DOHH2 (cell line): Measurements from ENCODE around the gene GALNT7.
A peak's percentile ranks its signal among the peaks of the same experiment; 100 is the strongest.

Experiments used
- H3F3A ChIP-seq: fragments of 200-600 bp; sonication (generic), shearing (Covaris generic); 2 replicates; pipeline ENCODE4 v1.6.0; 2016; ENCODE audit warnings: antibody characterized with exemption, mild to moderate bottlenecking; ENCODE audit not compliant: control insufficient read depth, insufficient read depth
- H3K27ac ChIP-seq: fragments of 200-600 bp; sonication (generic); 2 replicates; pipeline ENCODE4 v1.5.1; 2014; ENCODE audit warnings: low read depth, mild to moderate bottlenecking, low read length, moderate library complexity
- H3K27me3 ChIP-seq: fragments of 200-600 bp; sonication (generic); 2 replicates; pipeline ENCODE4 v1.6.1; 2014; ENCODE audit warnings: mild to moderate bottlenecking, low read length, mixed read lengths; ENCODE audit not compliant: control insufficient read depth
- H3K36me3 ChIP-seq: fragments of 200-600 bp; sonication (generic); 2 replicates; pipeline ENCODE4 v1.6.1; 2014; ENCODE audit warnings: mild to moderate bottlenecking, low read length, moderate library complexity, mixed read lengths; ENCODE audit not compliant: control insufficient read depth
- H3K4me1 ChIP-seq: fragments of 200-600 bp; sonication (generic); 2 replicates; pipeline ENCODE4 v1.6.1; 2014; ENCODE audit warnings: mild to moderate bottlenecking, low read length, mixed read lengths; ENCODE audit not compliant: control insufficient read depth
- H3K4me2 ChIP-seq: fragments of 200-600 bp; sonication (generic); 2 replicates; pipeline ENCODE4 v1.6.0; 2014; ENCODE audit warnings: mild to moderate bottlenecking, low read length, moderate library complexity
- H3K4me3 ChIP-seq: fragments of 200-600 bp; sonication (generic); 2 replicates; pipeline ENCODE4 v1.5.1; 2014; ENCODE audit warnings: mild to moderate bottlenecking, low read length, mixed read lengths
- H3K79me2 ChIP-seq: fragments of 200-600 bp; sonication (generic); 2 replicates; pipeline ENCODE4 v1.6.1; 2014; ENCODE audit warnings: mild to moderate bottlenecking, low read length, mixed read lengths; ENCODE audit not compliant: control insufficient read depth
- H3K9me2 ChIP-seq: fragments of 200-600 bp; sonication (generic); replicated peaks from 2 replicates; pipeline ENCODE4 v1.6.1; 2014; ENCODE audit warnings: mild to moderate bottlenecking, low read length, mixed read lengths; ENCODE audit not compliant: control insufficient read depth
- H3K9me3 ChIP-seq: fragments of 200-600 bp; sonication (generic); 2 replicates; pipeline ENCODE4 v1.6.1; 2014; ENCODE audit warnings: antibody characterized with exemption, low read length, mixed read lengths; ENCODE audit not compliant: control insufficient read depth, insufficient read depth
- H4K20me1 ChIP-seq: fragments of 200-600 bp; sonication (generic); 2 replicates; pipeline ENCODE4 v1.6.0; 2014; ENCODE audit warnings: low read depth, mild to moderate bottlenecking, antibody characterized with exemption, low read length, moderate library complexity; ENCODE audit not compliant: control insufficient read depth, insufficient read depth
- CTCF ChIP-seq: fragments of 200-600 bp; sonication (generic); IDR thresholded peaks from one replicate; pipeline ENCODE4 v1.5.1; 2014; ENCODE audit warnings: antibody characterized with exemption, mild to moderate bottlenecking, low read depth, low read length; ENCODE audit not compliant: poor library complexity, severe bottlenecking
- EZH2phosphoT487 ChIP-seq: fragments of 200-600 bp; sonication (generic); IDR thresholded peaks from 2 replicates; pipeline ENCODE4 v1.6.1; 2017; ENCODE audit warnings: borderline replicate concordance, mild to moderate bottlenecking, antibody characterized with exemption, low read length, moderate library complexity, mixed read lengths

Gene GALNT7

GRCh38 chr4:173365359-173365996 is 196.9 kb downstream of the GALNT7 start:
- H3K27me3 ChIP-seq = no peaks in the 10 kb centered on the region
- H3K36me3 ChIP-seq = no peaks in the 10 kb centered on the region; the same call in 1 of the 2 replicates
- H3F3A ChIP-seq = peaks cover 9% of the 10 kb centered on the region
- H3K27ac ChIP-seq = no peak overlapping the region
- H3K9me3 ChIP-seq = no peaks in the 10 kb centered on the region
- no peaks in the 10 kb centered on the region for H4K20me1 ChIP-seq
- H3K79me2 ChIP-seq = peaks cover 7% of the 10 kb centered on the region; the same call in 1 of the 2 replicates
- H3K4me1 ChIP-seq = peaks cover 30% of the 10 kb centered on the region
- TF ChIP-seq CTCF (no peak), EZH2phosphoT487 (no peak)
- H3K4me3 ChIP-seq = no peak overlapping the region
- H3K9me2 ChIP-seq = no peaks in the 10 kb centered on the region
- H3K4me2 ChIP-seq = no peak overlapping the region

GRCh38 chr4:173367285-173367684 is 198.7 kb downstream of the GALNT7 start:
- Histone ChIP-seq H3F3A (peaks cover 9% of the 10 kb centered on the region), H3K27me3 (no peaks in the 10 kb centered on the region), H3K9me2 (no peaks in the 10 kb centered on the region), H3K9me3 (no peaks in the 10 kb centered on the region), H3K79me2 (peaks cover 22% of the 10 kb centered on the region), H3K4me2 (peak overlapping the region; percentile 90), H3K27ac (no peak overlapping the region), H4K20me1 (no peaks in the 10 kb centered on the region), H3K4me1 (peaks cover 18% of the 10 kb centered on the region), H3K36me3 (peaks cover 4% of the 10 kb centered on the region; the same call in 1 of the 2 replicates), H3K4me3 (peak overlapping the region; percentile 57)
- TF ChIP-seq EZH2phosphoT487 (no peak), CTCF (no peak)

- Histone ChIP-seq H3K36me3 (peaks cover 8% of the 10 kb centered on the region; the same call in 1 of the 2 replicates), H3K4me2 (peak overlapping the region; percentile 90), H4K20me1 (no peaks in the 10 kb centered on the region; the same call in 1 of the 2 replicates), H3K4me3 (peak overlapping the region; percentile 57), H3K27ac (no peak overlapping the region), H3K79me2 (peaks cover 28% of the 10 kb centered on the region), H3K9me2 (no peaks in the 10 kb centered on the region), H3F3A (peaks cover 9% of the 10 kb centered on the region), H3K9me3 (no peaks in the 10 kb centered on the region), H3K27me3 (no peaks in the 10 kb centered on the region), H3K4me1 (peaks cover 24% of the 10 kb centered on the region)
- TF ChIP-seq CTCF (no peak), EZH2phosphoT487 (no peak)
These were observed 199.3 kb downstream of the GALNT7 start for GRCh38 chr4:173367946-173368345.
